RWPE2 (cell line): ENCODE measurements around the gene COL23A1.

Experiments
- ATAC-seq: fragments of 200-7000 bp; cut with Tn5 transposase; 3 replicates; pipeline ENCODE4 v1.9.1; 2021; ENCODE audit warnings: low read depth
- DNase-seq: peaks from one replicate; pipeline ENCODE4 v3.0.0-alpha.2; 2020; ENCODE audit warnings: low spot score
- H3K27ac ChIP-seq: fragments of 450-650 bp; 2 replicates; pipeline ENCODE4 v1.5.1; 2017; ENCODE audit warnings: mild to moderate bottlenecking; ENCODE audit not compliant: poor library complexity, severe bottlenecking
- H3K27me3 ChIP-seq: fragments of 250-450 bp; sonication (Bioruptor Pico); 2 replicates; pipeline ENCODE4 v1.5.1; 2021; ENCODE audit warnings: mild to moderate bottlenecking, moderate library complexity; ENCODE audit not compliant: insufficient read depth, poor library complexity, severe bottlenecking
- H3K36me3 ChIP-seq: fragments of 250-450 bp; sonication (Bioruptor Pico); 2 replicates; pipeline ENCODE4 v1.5.1; 2020; ENCODE audit warnings: low read depth, mild to moderate bottlenecking, moderate library complexity
- H3K4me1 ChIP-seq: fragments of 250-450 bp; sonication (Bioruptor Pico); 2 replicates; pipeline ENCODE4 v1.5.1; 2021; ENCODE audit warnings: mild to moderate bottlenecking, moderate library complexity; ENCODE audit not compliant: insufficient read depth, poor library complexity, severe bottlenecking
- H3K4me3 ChIP-seq: fragments of 250-450 bp; sonication (Bioruptor Pico); 2 replicates; pipeline ENCODE4 v1.5.1; 2021; ENCODE audit warnings: mild to moderate bottlenecking, moderate library complexity; ENCODE audit not compliant: severe bottlenecking
- H3K9me3 ChIP-seq: fragments of 250-450 bp; sonication (Bioruptor Pico); 2 replicates; pipeline ENCODE4 v1.5.1; 2021; ENCODE audit warnings: mild to moderate bottlenecking, moderate library complexity; ENCODE audit not compliant: severe bottlenecking
- TF ChIP-seq, protein P1 (sequence below): fragments of 450-650 bp; IDR thresholded peaks from one replicate; pipeline ENCODE4 v1.5.1; 2017; ENCODE audit warnings: mild to moderate bottlenecking, moderate library complexity; ENCODE audit not compliant: poor library complexity, severe bottlenecking

COL23A1 gene

DNA sequence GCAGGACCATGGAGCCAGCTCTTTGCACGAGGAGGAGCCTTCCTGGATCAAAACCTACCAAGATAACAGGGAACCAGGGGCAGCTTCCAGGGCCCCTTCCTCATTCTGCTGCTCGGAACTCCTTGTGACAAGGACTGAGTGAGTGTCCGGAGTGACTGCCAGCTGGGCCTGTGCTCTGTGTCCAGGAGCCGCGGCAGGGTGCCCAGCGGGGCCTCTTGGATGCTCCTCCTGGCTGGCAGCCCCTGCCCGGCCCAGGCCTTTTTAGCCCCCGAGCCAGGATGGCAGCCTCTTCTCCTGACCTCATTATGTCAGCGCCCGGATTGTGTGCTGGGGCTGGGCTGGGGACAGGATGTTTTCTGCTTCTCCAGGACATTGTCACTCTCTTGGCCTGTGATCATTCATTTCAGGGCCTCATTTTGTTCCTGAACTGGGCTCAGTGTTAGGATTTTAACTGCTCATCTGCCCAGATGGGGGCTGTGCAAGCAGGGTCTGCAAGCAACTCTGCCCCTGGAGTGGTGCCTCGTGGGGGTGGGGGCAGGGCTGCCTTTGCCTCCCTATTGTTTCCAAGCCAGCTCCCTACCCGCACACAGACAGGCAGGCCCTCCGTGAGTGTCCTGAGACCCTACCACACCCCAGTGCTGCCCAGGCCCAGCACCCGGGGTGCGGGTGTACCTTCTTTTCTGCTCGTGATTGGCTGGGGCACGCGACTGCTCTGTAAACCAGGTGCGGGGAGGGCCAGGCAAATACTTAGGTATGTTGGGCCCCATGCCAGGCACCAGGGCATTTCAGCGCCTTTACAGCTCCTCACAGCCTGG lies 161.6 kb downstream of the COL23A1 start:
- H3K27ac ChIP-seq: no peak overlapping the region
- H3K4me1 ChIP-seq: no peaks in the 10 kb centered on the region
- TF ChIP-seq, protein P1, sequence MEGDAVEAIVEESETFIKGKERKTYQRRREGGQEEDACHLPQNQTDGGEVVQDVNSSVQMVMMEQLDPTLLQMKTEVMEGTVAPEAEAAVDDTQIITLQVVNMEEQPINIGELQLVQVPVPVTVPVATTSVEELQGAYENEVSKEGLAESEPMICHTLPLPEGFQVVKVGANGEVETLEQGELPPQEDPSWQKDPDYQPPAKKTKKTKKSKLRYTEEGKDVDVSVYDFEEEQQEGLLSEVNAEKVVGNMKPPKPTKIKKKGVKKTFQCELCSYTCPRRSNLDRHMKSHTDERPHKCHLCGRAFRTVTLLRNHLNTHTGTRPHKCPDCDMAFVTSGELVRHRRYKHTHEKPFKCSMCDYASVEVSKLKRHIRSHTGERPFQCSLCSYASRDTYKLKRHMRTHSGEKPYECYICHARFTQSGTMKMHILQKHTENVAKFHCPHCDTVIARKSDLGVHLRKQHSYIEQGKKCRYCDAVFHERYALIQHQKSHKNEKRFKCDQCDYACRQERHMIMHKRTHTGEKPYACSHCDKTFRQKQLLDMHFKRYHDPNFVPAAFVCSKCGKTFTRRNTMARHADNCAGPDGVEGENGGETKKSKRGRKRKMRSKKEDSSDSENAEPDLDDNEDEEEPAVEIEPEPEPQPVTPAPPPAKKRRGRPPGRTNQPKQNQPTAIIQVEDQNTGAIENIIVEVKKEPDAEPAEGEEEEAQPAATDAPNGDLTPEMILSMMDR: no peak

DNA sequence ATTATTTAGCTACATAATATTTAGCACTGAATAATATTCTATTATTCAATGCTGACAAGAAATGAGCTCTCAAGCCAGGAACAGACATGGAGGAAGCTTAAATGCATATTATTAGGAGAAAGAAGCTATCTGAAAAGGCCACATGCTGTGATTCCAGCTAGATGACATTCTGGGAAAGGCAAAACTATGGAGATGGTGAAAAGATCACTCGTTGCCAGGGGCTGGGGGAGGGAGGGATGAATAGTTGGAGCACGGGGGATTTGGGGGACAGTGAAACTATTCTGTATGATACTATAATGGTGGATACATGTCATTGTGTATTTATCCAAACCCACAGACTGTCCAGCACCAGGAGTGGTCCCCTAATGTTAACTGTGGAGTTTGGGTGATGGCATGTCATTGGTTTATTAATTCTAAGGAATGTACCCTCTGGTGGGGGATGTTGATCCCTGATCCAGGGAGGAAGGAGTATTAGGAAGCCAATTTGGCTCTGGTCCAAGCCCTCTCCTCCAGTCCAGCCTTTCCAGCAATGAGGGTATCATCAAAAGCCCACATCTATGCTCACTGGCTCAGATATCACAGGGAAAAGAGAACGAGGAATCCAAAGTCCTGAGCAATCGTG lies 162.5 kb downstream of the COL23A1 start:
- Histone ChIP-seq H3K27ac (no peak overlapping the region), H3K9me3 (no peaks in the 10 kb centered on the region), H3K4me1 (no peaks in the 10 kb centered on the region), H3K4me3 (no peak overlapping the region), H3K36me3 (no peaks in the 10 kb centered on the region), H3K27me3 (no peaks in the 10 kb centered on the region)
- TF ChIP-seq, protein P1: no peak
- no peak for ATAC-seq
- no peak for DNase-seq

More for the DNA sequence above, 161.6 kb downstream of the COL23A1 start:
- ATAC-seq (peak; percentile 62), DNase-seq (no peak)
- Histone ChIP-seq H3K9me3 (no peaks in the 10 kb centered on the region), H3K4me3 (no peak overlapping the region), H3K27me3 (no peaks in the 10 kb centered on the region), H3K36me3 (no peaks in the 10 kb centered on the region)

DNA sequence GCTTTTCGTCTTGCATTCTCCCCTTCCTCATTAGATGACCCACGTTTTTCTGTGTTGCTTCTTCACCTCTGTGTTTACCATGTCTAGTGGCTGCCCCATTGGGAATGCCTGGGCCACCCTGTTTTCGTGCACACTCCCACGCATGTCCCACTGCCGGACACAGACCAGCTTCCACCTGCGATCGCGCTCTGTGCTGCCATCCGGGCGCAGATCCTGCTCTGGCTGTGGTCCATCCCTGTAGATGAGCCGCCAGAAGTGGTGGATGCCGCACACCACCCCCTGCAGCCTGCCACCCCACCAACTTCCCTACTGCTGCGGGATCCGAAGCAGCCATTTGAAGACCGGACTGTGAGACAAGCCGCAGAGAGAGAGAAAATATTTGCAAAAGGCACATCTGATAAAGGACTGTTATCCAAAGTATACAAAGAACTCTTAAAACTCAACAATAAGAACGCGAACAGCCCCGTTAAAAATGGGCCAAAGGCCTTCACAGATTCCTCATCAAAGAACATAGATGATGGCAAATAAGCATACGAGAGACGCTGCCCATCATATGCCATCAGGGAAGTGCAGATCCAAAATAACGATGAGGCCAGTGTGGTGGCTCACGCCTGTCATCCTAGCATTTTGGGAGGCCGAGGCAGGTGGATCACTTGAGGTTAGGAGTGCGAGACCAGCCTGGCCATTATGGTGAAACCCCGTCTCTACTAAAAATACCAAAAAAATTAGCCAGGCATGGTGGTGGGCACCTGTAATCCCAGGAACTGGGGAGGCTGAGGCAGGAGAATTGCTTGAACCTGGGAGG lies 163.7 kb downstream of the COL23A1 start:
- no peaks in the 10 kb centered on the region for H3K9me3 ChIP-seq
- ATAC-seq: no peak

DNA sequence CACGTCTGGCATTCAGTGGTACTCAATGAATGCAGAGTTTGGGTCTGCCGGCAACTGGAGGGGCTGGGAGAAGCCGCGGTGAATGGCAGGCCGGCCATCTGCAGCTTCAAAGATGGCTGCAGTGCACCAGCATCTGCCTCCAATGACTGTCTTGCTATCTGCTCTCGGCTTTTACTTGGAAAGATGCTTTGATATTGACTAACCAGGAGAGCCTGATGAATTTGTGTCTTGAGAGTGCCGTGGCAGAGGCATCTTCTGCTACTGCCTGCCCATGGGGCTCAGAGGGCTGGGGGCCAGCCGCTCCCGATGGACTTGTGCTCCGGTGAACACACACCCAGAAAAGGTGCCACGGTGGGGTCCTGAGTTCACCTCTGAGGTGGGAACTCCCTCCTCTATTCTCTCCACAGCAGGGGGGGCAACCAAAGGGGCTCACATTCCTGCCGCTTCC lies 164.5 kb downstream of the COL23A1 start:
- H3K36me3 ChIP-seq: no peaks in the 10 kb centered on the region
- ATAC-seq (no peak), DNase-seq (no peak)
- no peak overlapping the region for H3K4me3 ChIP-seq
- no peaks in the 10 kb centered on the region for H3K27me3 ChIP-seq
- TF ChIP-seq, protein P1: no peak
- no peaks in the 10 kb centered on the region for H3K4me1 ChIP-seq
- no peaks in the 10 kb centered on the region for H3K9me3 ChIP-seq
- H3K27ac ChIP-seq: no peak overlapping the region

More for the DNA sequence above, 163.7 kb downstream of the COL23A1 start:
- Histone ChIP-seq H3K27ac (no peak overlapping the region), H3K4me3 (no peak overlapping the region), H3K27me3 (no peaks in the 10 kb centered on the region), H3K36me3 (no peaks in the 10 kb centered on the region), H3K4me1 (no peaks in the 10 kb centered on the region)
- TF ChIP-seq, protein P1: no peak
- DNase-seq: no peak
